Transverse colon (tissue), 4 donors: ENCODE results near the gene OR13C5.

ENCODE experiments used
- CTCF ChIP-seq, 5 experiments: fragments of 200-600 bp in 3 of 5; fragments of 450-650 bp in 2 of 5; sonication (generic) in 3 of 5; IDR thresholded peaks; 1 replicate in 2 of 5; 2 replicates in 3 of 5; pipeline ENCODE4 v1.5.1; 2016 to 2017; ENCODE audit warnings: antibody characterized with exemption in 5 of 5, inconsistent platforms in 3 of 5, mild to moderate bottlenecking in 2 of 5, moderate library complexity in 1 of 5
- POLR2AphosphoS5 ChIP-seq, 3 donors: sonication (generic); formaldehyde crosslinking; IDR thresholded peaks; one replicate each; pipeline ENCODE4 v1.6.1; 2016; ENCODE audit warnings: antibody characterized with exemption in 3 of 3

GRCh38 chr9:104618104-104618503 lies 18.9 kb upstream of the OR13C5 start, which contains the start of gene OR13C9:
- TF ChIP-seq CTCF (IDR thresholded peaks at IDR 0.05) (no peak), POLR2AphosphoS5 (IDR thresholded peaks at IDR 0.05) (no peak)
